SK-N-SH (cell line): ENCODE results near the gene BMPR1B. TPM values are rescaled to one million over a fixed set of nuclear protein-coding genes. Genes with fewer than 3 reads are reported as not detected.

ENCODE experiments used
- CTCF ChIA-PET: fragments of 300-600, 350-600 bp; formaldehyde crosslinking; extraction: SDS; loops from one replicate; lab custom pipeline; 2021; lab: Yijun Ruan, JAX
- POLR2A ChIA-PET: fragments of 350-600 bp; sonication (Branson Sonifier 250); formaldehyde crosslinking; extraction: SDS; loops from one replicate; lab custom pipeline; 2020; ENCODE audit warnings: antibody characterized with exemption, inconsistent platforms; lab: Yijun Ruan, JAX
- DNase-seq: peaks from one replicate; pipeline ENCODE4 v3.0.0; 2012
- H2AFZ ChIP-seq: fragments of 200-600 bp; sonication (generic); 2 replicates; pipeline ENCODE4 v1.8.1; 2016; ENCODE audit warnings: antibody characterized with exemption, mild to moderate bottlenecking, low read depth
- H3F3A ChIP-seq: fragments of 200-600 bp; sonication (generic); replicated peaks from 2 replicates; pipeline ENCODE3; 2016; ENCODE audit warnings: antibody characterized with exemption, mild to moderate bottlenecking; ENCODE audit not compliant: insufficient read depth
- H3K27ac ChIP-seq, 2 experiments: fragments of 200-500 bp in 1 of 2; fragments of 200-600 bp in 1 of 2; sonication (Bioruptor generic) in 1 of 2; sonication (generic), shearing (Covaris generic) in 1 of 2; 2 replicates each; pipeline versions ENCODE4 v1.5.1 to v1.6.1; 2014 to 2016; ENCODE audit warnings: low read depth in 2 of 2, inconsistent platforms in 1 of 2, low read length in 1 of 2, mild to moderate bottlenecking in 1 of 2, mixed read lengths in 1 of 2
- H3K27me3 ChIP-seq: fragments of 200-600 bp; sonication (generic), shearing (Covaris generic); 2 replicates; pipeline ENCODE4 v1.6.1; 2016; ENCODE audit warnings: mixed run types; ENCODE audit not compliant: insufficient read depth
- H3K36me3 ChIP-seq, 2 experiments: fragments of 200-500 bp in 1 of 2; fragments of 200-600 bp in 1 of 2; sonication (Bioruptor generic) in 1 of 2; sonication (generic) in 1 of 2; replicated peaks in 1 of 2; 2 replicates each; pipeline versions ENCODE3 to v1.5.1; 2014 to 2016; ENCODE audit warnings: low read length in 1 of 2, mild to moderate bottlenecking in 1 of 2; ENCODE audit not compliant: insufficient read depth in 2 of 2, control insufficient read depth in 1 of 2
- H3K4me1 ChIP-seq, 2 experiments: fragments of 200-500 bp in 1 of 2; fragments of 200-600 bp in 1 of 2; sonication (Bioruptor generic) in 1 of 2; sonication (generic), shearing (Covaris generic) in 1 of 2; 2 replicates each; pipeline versions ENCODE4 v1.5.1 to v1.6.1; 2014 to 2016; ENCODE audit warnings: low read depth in 1 of 2, low read length in 1 of 2, mixed run types in 1 of 2; ENCODE audit not compliant: insufficient read depth in 2 of 2, control insufficient read depth in 1 of 2
- H3K4me2 ChIP-seq: fragments of 200-600 bp; sonication (generic), shearing (Covaris generic); 2 replicates; pipeline ENCODE4 v1.6.1; 2017; ENCODE audit warnings: mixed run types
- H3K4me3 ChIP-seq, 2 experiments: fragments of 200-500 bp in 1 of 2; fragments of 200-600 bp in 1 of 2; sonication (Bioruptor generic) in 1 of 2; sonication (generic), shearing (Covaris generic) in 1 of 2; 2 replicates each; pipeline versions ENCODE4 v1.5.1 to v1.8.1; 2014 to 2016; ENCODE audit warnings: low read depth in 2 of 2, inconsistent platforms in 1 of 2, low read length in 1 of 2, mild to moderate bottlenecking in 1 of 2, mixed read lengths in 1 of 2, moderate library complexity in 1 of 2
- H3K79me2 ChIP-seq: fragments of 200-600 bp; sonication (generic); 2 replicates; pipeline ENCODE4 v1.8.1; 2017; ENCODE audit warnings: mild to moderate bottlenecking; ENCODE audit not compliant: insufficient read depth
- H3K9ac ChIP-seq: fragments of 200-600 bp; sonication (generic); 2 replicates; pipeline ENCODE4 v1.6.1; 2017; ENCODE audit warnings: mixed run types
- H3K9me2 ChIP-seq: fragments of 200-600 bp; sonication (generic); 2 replicates; pipeline ENCODE4 v1.6.1; 2017; ENCODE audit warnings: mixed run types
- H3K9me3 ChIP-seq: fragments of 200-600 bp; sonication (generic); 2 replicates; pipeline ENCODE4 v1.6.1; 2017; ENCODE audit warnings: mixed run types, mild to moderate bottlenecking, moderate library complexity
- H4K20me1 ChIP-seq: fragments of 200-600 bp; sonication (generic); 2 replicates; pipeline ENCODE4 v1.6.1; 2017; ENCODE audit warnings: mild to moderate bottlenecking, mixed run types; ENCODE audit not compliant: insufficient read depth
- EP300 ChIP-seq, 2 experiments: IDR thresholded peaks; 2 replicates each; pipeline versions ENCODE4 v1.4.0 to v1.6.1; 2012; ENCODE audit warnings: borderline replicate concordance in 1 of 2, low read depth in 1 of 2, low read length in 1 of 2
- FOXM1 ChIP-seq: IDR thresholded peaks from 2 replicates; pipeline ENCODE4 v1.4.0; 2012; ENCODE audit warnings: low read depth, mild to moderate bottlenecking
- GATA2 ChIP-seq: sonication (generic); formaldehyde crosslinking; IDR thresholded peaks from 2 replicates; pipeline ENCODE4 v1.5.0; 2020; ENCODE audit warnings: mild to moderate bottlenecking, missing genetic modification reagents
- JUND ChIP-seq: IDR thresholded peaks from 2 replicates; pipeline ENCODE4 v1.4.0; 2012
- MEF2A ChIP-seq: IDR thresholded peaks from 2 replicates; pipeline ENCODE4 v1.4.0; 2012; ENCODE audit warnings: low read depth, borderline replicate concordance
- MXI1 ChIP-seq: IDR thresholded peaks from 2 replicates; pipeline ENCODE4 v1.6.1; 2012; ENCODE audit warnings: mild to moderate bottlenecking, low read depth, low read length, improper control_type of control experiment
- NRF1 ChIP-seq: IDR thresholded peaks from 2 replicates; pipeline ENCODE4 v1.6.1; 2012; ENCODE audit warnings: low read depth, mild to moderate bottlenecking, low read length
- RAD21 ChIP-seq: IDR thresholded peaks from 2 replicates; pipeline ENCODE4 v1.6.1; 2012; ENCODE audit warnings: mild to moderate bottlenecking, low read length
- RXRA ChIP-seq: IDR thresholded peaks from 2 replicates; pipeline ENCODE4 v1.4.0; 2012; ENCODE audit warnings: low read depth, mild to moderate bottlenecking, borderline replicate concordance
- SIN3A ChIP-seq: IDR thresholded peaks from 2 replicates; pipeline ENCODE4 v1.6.1; 2012; ENCODE audit warnings: low read depth, mild to moderate bottlenecking, low read length, moderate library complexity, borderline replicate concordance
- SMC3 ChIP-seq: IDR thresholded peaks from 2 replicates; pipeline ENCODE4 v1.6.1; 2012; ENCODE audit warnings: low read depth, low read length, improper control_type of control experiment
- TAF1 ChIP-seq: IDR thresholded peaks from 2 replicates; pipeline ENCODE4 v1.6.1; 2012; ENCODE audit warnings: low read depth, mild to moderate bottlenecking, low read length, moderate library complexity, borderline replicate concordance
- TCF12 ChIP-seq: IDR thresholded peaks from 2 replicates; pipeline ENCODE4 v1.4.0; 2012
- YY1 ChIP-seq: IDR thresholded peaks from 2 replicates; pipeline ENCODE4 v1.4.0; 2012; ENCODE audit warnings: low read depth, mild to moderate bottlenecking
- WGBS: methylation state at CpG from one replicate; pipeline ENCODE4 v1.1.6; 2017; ENCODE audit warnings: low lambda C conversion rate; 5-methylcytosine and 5-hydroxymethylcytosine counted together
- polyA plus RNA-seq, 3 experiments: library from polyadenylated mRNA; depleted of rRNA; stranded (reverse); fragments of >200 nt; gene quantifications; 2 replicates each; pipeline ENCODE4 v1.2.3, GENCODE V29; 2012
- TF ChIP-seq, protein P1 (sequence below): fragments of 200-600 bp; sonication (generic); IDR thresholded peaks from 2 replicates; pipeline ENCODE4 v1.6.1; 2017; ENCODE audit warnings: antibody characterized with exemption, mild to moderate bottlenecking, moderate library complexity
- TF ChIP-seq, protein P2 (sequence below): fragments of 150-350 bp; IDR thresholded peaks from 2 replicates; pipeline ENCODE4 v1.6.1; 2017; ENCODE audit warnings: antibody characterized with exemption, low read length, low read depth, borderline replicate concordance
- TF ChIP-seq, protein P3 (sequence below): IDR thresholded peaks from 2 replicates; pipeline ENCODE4; 2012
- TF ChIP-seq, protein P4 (sequence below): IDR thresholded peaks from 2 replicates; pipeline ENCODE4 v1.4.0; 2012; ENCODE audit warnings: low read depth, borderline replicate concordance
- TF ChIP-seq, protein P5 (sequence below): fragments of 150-350 bp; IDR thresholded peaks from 2 replicates; pipeline ENCODE4 v1.6.1; 2016; ENCODE audit warnings: mild to moderate bottlenecking, low read depth, low read length

The BMPR1B gene
- polyA plus RNA-seq, 1 of the 3 experiments (the other 2 are of a cell fraction), result 0.16 TPM

DNA sequence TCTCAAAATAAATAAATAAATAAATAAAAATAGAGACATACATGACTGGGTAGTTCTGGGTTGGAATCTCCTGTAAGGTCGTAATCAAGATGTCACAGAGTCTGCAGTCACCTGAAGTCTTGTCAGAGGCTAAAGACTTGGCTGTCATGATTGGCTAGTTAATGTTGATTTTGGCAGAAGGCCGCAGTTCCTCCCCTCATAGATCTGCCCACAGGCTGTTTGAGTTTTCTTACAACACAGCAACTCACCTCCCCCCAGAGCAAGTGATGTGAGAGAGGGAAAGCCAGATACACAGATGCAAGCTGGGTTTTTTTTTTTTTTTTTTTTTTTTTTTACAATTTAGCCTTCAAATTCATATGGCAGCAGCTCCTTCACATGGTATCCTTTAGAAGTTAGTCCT, 36.4 kb upstream of the BMPR1B start (continued):
- TF ChIP-seq YY1 (no peak), FOXM1 (no peak), TCF12 (no peak)

DNA sequence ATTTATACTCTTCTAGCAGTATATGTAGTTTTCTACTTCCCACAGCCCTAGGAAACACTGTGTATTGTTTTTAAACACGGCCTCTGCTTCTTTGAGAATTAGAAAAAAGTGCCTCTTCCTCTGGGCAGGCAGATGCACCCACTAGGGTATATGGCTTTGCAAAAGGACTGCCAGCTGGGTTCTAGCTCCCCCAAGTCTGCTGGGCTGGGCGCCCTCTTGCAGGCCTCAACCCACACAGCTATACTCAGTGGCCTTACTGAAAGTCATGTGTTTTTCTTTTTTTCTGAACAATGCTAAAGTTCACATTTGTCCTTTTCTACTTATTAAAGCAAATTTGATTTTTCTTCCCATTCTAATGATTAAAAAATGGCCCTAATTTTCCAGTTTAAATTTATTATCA, 35.5 kb upstream of the BMPR1B start:
- H3K9me3 ChIP-seq, result no peaks in the 10 kb centered on the region
- no peak overlapping the region for H3K4me2 ChIP-seq
- H3K27ac ChIP-seq, result no peak overlapping the region
- H3K36me3 ChIP-seq, result no peaks in the 10 kb centered on the region
- no peaks in the 10 kb centered on the region for H4K20me1 ChIP-seq
- TF ChIP-seq MEF2A (no peak), SMC3 (no peak), RXRA (no peak), FOXM1 (no peak), RAD21 (no peak), TAF1 (no peak), NRF1 (no peak), SIN3A (no peak), GATA2 (no peak), MXI1 (no peak), EP300 (IDR thresholded peaks at IDR 0.05; ENCODE audit: borderline replicate concordance in 1 of 2, low read depth in 1 of 2, low read length in 1 of 2) (no peak), JUND (no peak)
- TF ChIP-seq, protein P1, sequence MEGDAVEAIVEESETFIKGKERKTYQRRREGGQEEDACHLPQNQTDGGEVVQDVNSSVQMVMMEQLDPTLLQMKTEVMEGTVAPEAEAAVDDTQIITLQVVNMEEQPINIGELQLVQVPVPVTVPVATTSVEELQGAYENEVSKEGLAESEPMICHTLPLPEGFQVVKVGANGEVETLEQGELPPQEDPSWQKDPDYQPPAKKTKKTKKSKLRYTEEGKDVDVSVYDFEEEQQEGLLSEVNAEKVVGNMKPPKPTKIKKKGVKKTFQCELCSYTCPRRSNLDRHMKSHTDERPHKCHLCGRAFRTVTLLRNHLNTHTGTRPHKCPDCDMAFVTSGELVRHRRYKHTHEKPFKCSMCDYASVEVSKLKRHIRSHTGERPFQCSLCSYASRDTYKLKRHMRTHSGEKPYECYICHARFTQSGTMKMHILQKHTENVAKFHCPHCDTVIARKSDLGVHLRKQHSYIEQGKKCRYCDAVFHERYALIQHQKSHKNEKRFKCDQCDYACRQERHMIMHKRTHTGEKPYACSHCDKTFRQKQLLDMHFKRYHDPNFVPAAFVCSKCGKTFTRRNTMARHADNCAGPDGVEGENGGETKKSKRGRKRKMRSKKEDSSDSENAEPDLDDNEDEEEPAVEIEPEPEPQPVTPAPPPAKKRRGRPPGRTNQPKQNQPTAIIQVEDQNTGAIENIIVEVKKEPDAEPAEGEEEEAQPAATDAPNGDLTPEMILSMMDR, result no peak
- TF ChIP-seq, protein P2, sequence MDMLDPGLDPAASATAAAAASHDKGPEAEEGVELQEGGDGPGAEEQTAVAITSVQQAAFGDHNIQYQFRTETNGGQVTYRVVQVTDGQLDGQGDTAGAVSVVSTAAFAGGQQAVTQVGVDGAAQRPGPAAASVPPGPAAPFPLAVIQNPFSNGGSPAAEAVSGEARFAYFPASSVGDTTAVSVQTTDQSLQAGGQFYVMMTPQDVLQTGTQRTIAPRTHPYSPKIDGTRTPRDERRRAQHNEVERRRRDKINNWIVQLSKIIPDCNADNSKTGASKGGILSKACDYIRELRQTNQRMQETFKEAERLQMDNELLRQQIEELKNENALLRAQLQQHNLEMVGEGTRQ, result no peak
- TF ChIP-seq, protein P3, sequence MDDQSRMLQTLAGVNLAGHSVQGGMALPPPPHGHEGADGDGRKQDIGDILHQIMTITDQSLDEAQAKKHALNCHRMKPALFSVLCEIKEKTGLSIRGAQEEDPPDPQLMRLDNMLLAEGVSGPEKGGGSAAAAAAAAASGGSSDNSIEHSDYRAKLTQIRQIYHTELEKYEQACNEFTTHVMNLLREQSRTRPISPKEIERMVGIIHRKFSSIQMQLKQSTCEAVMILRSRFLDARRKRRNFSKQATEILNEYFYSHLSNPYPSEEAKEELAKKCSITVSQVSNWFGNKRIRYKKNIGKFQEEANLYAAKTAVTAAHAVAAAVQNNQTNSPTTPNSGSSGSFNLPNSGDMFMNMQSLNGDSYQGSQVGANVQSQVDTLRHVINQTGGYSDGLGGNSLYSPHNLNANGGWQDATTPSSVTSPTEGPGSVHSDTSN, result no peak
- TF ChIP-seq, protein P4, sequence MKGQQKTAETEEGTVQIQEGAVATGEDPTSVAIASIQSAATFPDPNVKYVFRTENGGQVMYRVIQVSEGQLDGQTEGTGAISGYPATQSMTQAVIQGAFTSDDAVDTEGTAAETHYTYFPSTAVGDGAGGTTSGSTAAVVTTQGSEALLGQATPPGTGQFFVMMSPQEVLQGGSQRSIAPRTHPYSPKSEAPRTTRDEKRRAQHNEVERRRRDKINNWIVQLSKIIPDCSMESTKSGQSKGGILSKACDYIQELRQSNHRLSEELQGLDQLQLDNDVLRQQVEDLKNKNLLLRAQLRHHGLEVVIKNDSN, result no peak
- TF ChIP-seq, protein P5, sequence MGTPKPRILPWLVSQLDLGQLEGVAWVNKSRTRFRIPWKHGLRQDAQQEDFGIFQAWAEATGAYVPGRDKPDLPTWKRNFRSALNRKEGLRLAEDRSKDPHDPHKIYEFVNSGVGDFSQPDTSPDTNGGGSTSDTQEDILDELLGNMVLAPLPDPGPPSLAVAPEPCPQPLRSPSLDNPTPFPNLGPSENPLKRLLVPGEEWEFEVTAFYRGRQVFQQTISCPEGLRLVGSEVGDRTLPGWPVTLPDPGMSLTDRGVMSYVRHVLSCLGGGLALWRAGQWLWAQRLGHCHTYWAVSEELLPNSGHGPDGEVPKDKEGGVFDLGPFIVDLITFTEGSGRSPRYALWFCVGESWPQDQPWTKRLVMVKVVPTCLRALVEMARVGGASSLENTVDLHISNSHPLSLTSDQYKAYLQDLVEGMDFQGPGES, result no peak
- H2AFZ ChIP-seq, result no peak overlapping the region
- no peak overlapping the region for H3K4me3 ChIP-seq
- H3K9ac ChIP-seq, result no peak overlapping the region
- ChIA-PET CTCF (no interaction called here), POLR2A (no interaction called here)
- no peak for DNase-seq
- H3K27me3 ChIP-seq, result no peaks in the 10 kb centered on the region
- WGBS, result 83% methylated on average over 2 of the region's 2 CpGs
- peaks cover 0 to 2% of the 10 kb centered on the region in 2 experiments; a peak in 1 of 4 replicates for H3K4me1 ChIP-seq
- no peaks in the 10 kb centered on the region for H3F3A ChIP-seq
- H3K9me2 ChIP-seq, result no peaks in the 10 kb centered on the region
- H3K79me2 ChIP-seq, result no peaks in the 10 kb centered on the region
